ENCODE data around the gene HIGD1C. TPM values are rescaled to one million over a fixed set of nuclear protein-coding genes. Genes with fewer than 3 reads are reported as not detected.

The HIGD1C gene
- total and polyA plus RNA-seq, 2 experiments from 2014 or later = not detected

- no peak overlapping the region for H2AFZ ChIP-seq
- no peaks in the 10 kb centered on the region for H3K9me2 ChIP-seq (ENCODE audit: insufficient read depth)
- DNase-seq = no peak
- WGBS, 2 experiments (ENCODE audit: low coverage in 1 of 2, low lambda C conversion rate in 2 of 2, missing lambda C conversion rate in 2 of 2) = 96 to 99% methylated on average over 3 of the region's 3 CpGs
- H3K27me3 ChIP-seq (replicated peaks; ENCODE audit: insufficient read depth) = no peaks in the 10 kb centered on the region
- TF ChIP-seq EZH2phosphoT487 (IDR thresholded peaks at IDR 0.05; ENCODE audit: insufficient read depth, low read depth) (no peak), EZH2 (IDR thresholded peaks at IDR 0.05; ENCODE audit: insufficient read depth, poor library complexity, severe bottlenecking) (no peak)
- H3K9me3 ChIP-seq (ENCODE audit: low read depth) = no peaks in the 10 kb centered on the region
- H3K36me3 ChIP-seq (ENCODE audit: low read depth) = no peaks in the 10 kb centered on the region; the same call in 1 of the 2 replicates
- in situ Hi-C loops (cut with MboI) = no loop called here
- H3F3A ChIP-seq (ENCODE audit: insufficient read depth) = peaks cover under 1% of the 10 kb centered on the region; the same call in 1 of the 2 replicates
- no peak overlapping the region for H3K9ac ChIP-seq
- H4K20me1 ChIP-seq (ENCODE audit: insufficient read depth) = no peaks in the 10 kb centered on the region
- H3K4me2 ChIP-seq (ENCODE audit: unreplicated experiment) = no peak overlapping the region
- no peak overlapping the region for H3K4me3 ChIP-seq
- H3K79me2 ChIP-seq (ENCODE audit: insufficient read depth) = peaks cover 12% of the 10 kb centered on the region
- H3K27ac ChIP-seq = no peak overlapping the region
- 0 out of 2 replicates have a peak, but pooled peaks cover under 1% of the 10 kb centered on the region for H3K4me1 ChIP-seq (ENCODE audit: insufficient read depth)
Measured at GRCh38 chr12:51005671-51006070, 53.3 kb downstream of the HIGD1C start.

GRCh38 chr12:51008329-51009055 lies 56.1 kb downstream of the HIGD1C start:
- Histone ChIP-seq H3K9ac (no peak overlapping the region), H3K27me3 (replicated peaks; ENCODE audit: insufficient read depth) (no peaks in the 10 kb centered on the region), H3K9me2 (ENCODE audit: insufficient read depth) (no peaks in the 10 kb centered on the region), H3K4me1 (ENCODE audit: insufficient read depth) (no peaks in the 10 kb centered on the region), H3K4me3 (no peak overlapping the region), H2AFZ (no peak overlapping the region), H3K27ac (no peak overlapping the region), H3K36me3 (ENCODE audit: low read depth) (no peaks in the 10 kb centered on the region; the same call in 1 of the 2 replicates), H4K20me1 (ENCODE audit: insufficient read depth) (no peaks in the 10 kb centered on the region), H3K79me2 (ENCODE audit: insufficient read depth) (peaks cover 38% of the 10 kb centered on the region), H3K4me2 (ENCODE audit: unreplicated experiment) (no peak overlapping the region), H3K9me3 (ENCODE audit: low read depth) (no peaks in the 10 kb centered on the region), H3F3A (ENCODE audit: insufficient read depth) (no peaks in the 10 kb centered on the region)
- no peak for TF ChIP-seq EZH2 (IDR thresholded peaks at IDR 0.05; ENCODE audit: insufficient read depth, poor library complexity, severe bottlenecking)
- TF ChIP-seq EZH2phosphoT487 (IDR thresholded peaks at IDR 0.05; ENCODE audit: insufficient read depth, low read depth) = no peak
- WGBS, 2 experiments (ENCODE audit: low coverage in 1 of 2, low lambda C conversion rate in 2 of 2, missing lambda C conversion rate in 2 of 2) = 95 to 100% methylated on average over 1 of the region's 1 CpG
- in situ Hi-C loops (cut with MboI) = no loop called here
- DNase-seq = no peak

GRCh38 chr12:51009056-51009440 lies 56.7 kb downstream of the HIGD1C start:
- Histone ChIP-seq H4K20me1 (ENCODE audit: insufficient read depth) (no peaks in the 10 kb centered on the region), H2AFZ (no peak overlapping the region), H3K4me2 (ENCODE audit: unreplicated experiment) (no peak overlapping the region), H3F3A (ENCODE audit: insufficient read depth) (no peaks in the 10 kb centered on the region), H3K36me3 (ENCODE audit: low read depth) (no peaks in the 10 kb centered on the region; the same call in 1 of the 2 replicates), H3K27me3 (replicated peaks; ENCODE audit: insufficient read depth) (no peaks in the 10 kb centered on the region), H3K4me1 (ENCODE audit: insufficient read depth) (no peaks in the 10 kb centered on the region), H3K4me3 (no peak overlapping the region), H3K27ac (no peak overlapping the region), H3K9me3 (ENCODE audit: low read depth) (no peaks in the 10 kb centered on the region), H3K79me2 (ENCODE audit: insufficient read depth) (peaks cover 43% of the 10 kb centered on the region), H3K9me2 (ENCODE audit: insufficient read depth) (no peaks in the 10 kb centered on the region), H3K9ac (no peak overlapping the region)
- in situ Hi-C loops (cut with MboI) = no loop called here
- DNase-seq = no peak
- 92 to 93% methylated on average over 8 of the region's 8 CpGs for WGBS, 2 experiments (ENCODE audit: low coverage in 1 of 2, low lambda C conversion rate in 2 of 2, missing lambda C conversion rate in 2 of 2)
- no peak for TF ChIP-seq EZH2 (IDR thresholded peaks at IDR 0.05; ENCODE audit: insufficient read depth, poor library complexity, severe bottlenecking)
- no peak for TF ChIP-seq EZH2phosphoT487 (IDR thresholded peaks at IDR 0.05; ENCODE audit: insufficient read depth, low read depth)

- no peak for TF ChIP-seq EZH2 (IDR thresholded peaks at IDR 0.05; ENCODE audit: insufficient read depth, poor library complexity, severe bottlenecking)
- no peak for TF ChIP-seq EZH2phosphoT487 (IDR thresholded peaks at IDR 0.05; ENCODE audit: insufficient read depth, low read depth)
- H3K4me3 ChIP-seq = no peak overlapping the region
- no peaks in the 10 kb centered on the region for H3K9me2 ChIP-seq (ENCODE audit: insufficient read depth)
- no peaks in the 10 kb centered on the region for H3K9me3 ChIP-seq (ENCODE audit: low read depth)
- 0 out of 2 replicates have a peak, but pooled peaks cover under 1% of the 10 kb centered on the region for H4K20me1 ChIP-seq (ENCODE audit: insufficient read depth)
- H3K79me2 ChIP-seq (ENCODE audit: insufficient read depth) = peaks cover 72% of the 10 kb centered on the region
- no peak overlapping the region for H3K9ac ChIP-seq
- peak; percentile 31 for DNase-seq
- no peaks in the 10 kb centered on the region for H3K27me3 ChIP-seq (replicated peaks; ENCODE audit: insufficient read depth)
- H2AFZ ChIP-seq = no peak overlapping the region
- in situ Hi-C loops (cut with MboI) = no loop called here
- no peaks in the 10 kb centered on the region; the same call in 1 of the 2 replicates for H3K36me3 ChIP-seq (ENCODE audit: low read depth)
- H3K27ac ChIP-seq = no peak overlapping the region
- H3F3A ChIP-seq (ENCODE audit: insufficient read depth) = no peaks in the 10 kb centered on the region
- no peak overlapping the region for H3K4me2 ChIP-seq (ENCODE audit: unreplicated experiment)
- no peaks in the 10 kb centered on the region for H3K4me1 ChIP-seq (ENCODE audit: insufficient read depth)
- 38 to 43% methylated on average over 4 of the region's 4 CpGs for WGBS, 2 experiments (ENCODE audit: low coverage in 1 of 2, low lambda C conversion rate in 2 of 2, missing lambda C conversion rate in 2 of 2)
Measured at GRCh38 chr12:51011955-51012354, 59.6 kb downstream of the HIGD1C start.

All from GM23248 (cell line).